Activated gamma-delta T cell treated with anti-CD3 and anti-CD28 coated beads, Interleukin-2, amount 50 U/mL, for 16 hours (primary cell): ENCODE data around the gene FBL.
A peak's percentile ranks its signal among the peaks of the same experiment; 100 is the strongest.
"Not testable (repeated sequence)": the region's sequence is repeated elsewhere in the genome, so short reads cannot be mapped to it uniquely, and the experiment has no call there.

ENCODE experiments used
- DNase-seq: peaks from one replicate; pipeline ENCODE4 v3.0.0-alpha.2; 2020; ENCODE audit warnings: low read depth

Gene FBL

DNA sequence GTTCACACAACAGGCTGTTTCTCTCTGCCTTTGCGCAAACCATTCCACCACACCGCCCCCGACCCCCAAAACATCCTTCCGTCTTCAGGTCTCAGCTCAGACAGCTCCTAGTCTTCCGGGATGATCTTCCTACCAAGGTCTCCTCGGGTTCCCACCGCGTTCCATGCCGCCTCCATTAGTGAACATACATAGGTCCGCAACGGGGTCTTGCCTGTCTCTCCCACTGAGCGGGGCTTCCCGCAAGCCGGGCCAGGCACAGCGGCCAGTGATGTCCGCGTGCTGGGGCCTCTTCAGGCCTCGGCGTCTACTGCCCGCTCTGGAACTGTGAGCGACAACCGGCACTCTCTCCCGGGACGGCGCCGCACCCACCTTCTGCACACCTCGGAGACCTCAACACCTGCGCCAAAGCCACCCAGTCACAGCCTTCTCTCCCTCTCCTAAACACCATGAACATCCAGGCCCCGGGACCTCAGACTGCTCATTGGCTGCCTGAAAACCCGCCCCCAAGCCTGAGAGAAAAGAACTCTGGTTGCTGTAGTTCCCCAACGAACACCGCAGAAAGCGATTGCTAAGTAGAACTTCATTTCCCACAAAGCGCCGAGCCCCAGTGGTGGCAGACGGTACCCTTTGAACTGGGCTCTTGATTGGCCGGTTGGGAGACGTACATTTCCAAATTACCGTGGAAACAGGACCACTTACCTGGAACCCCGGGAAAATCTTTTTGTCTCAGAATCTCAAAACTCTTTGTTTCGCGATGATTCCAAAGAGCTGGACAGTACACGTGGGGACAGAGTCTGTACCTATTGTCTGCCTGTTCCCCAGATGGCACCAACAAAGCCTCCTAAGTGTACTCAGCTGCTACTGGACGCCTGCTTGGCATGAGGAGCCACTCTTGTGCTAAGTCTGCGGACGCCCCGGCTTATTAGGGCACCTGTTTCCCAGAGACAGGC lies 21.8 kb downstream of the FBL start:
- peak; percentile 76 for DNase-seq

DNA sequence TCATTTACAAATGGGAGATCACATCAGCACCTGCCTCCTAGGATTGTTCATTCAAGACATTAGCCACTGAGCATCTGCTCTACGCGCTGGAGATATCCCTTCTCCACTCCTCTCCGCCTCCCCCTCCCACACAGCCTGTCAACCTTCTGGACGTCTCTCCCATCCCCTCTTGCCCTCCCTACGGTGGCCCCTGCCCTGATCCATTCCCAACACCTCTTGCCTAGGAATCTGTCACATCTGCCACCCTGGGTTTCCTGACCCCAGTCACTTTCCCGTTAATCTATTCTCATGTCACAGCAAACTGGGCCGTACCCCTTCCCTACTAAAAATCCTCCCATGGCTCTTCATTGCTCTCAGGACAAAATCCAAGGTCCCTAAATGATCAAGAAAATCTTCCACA lies 22.5 kb downstream of the FBL start:
- no peak for DNase-seq

DNA sequence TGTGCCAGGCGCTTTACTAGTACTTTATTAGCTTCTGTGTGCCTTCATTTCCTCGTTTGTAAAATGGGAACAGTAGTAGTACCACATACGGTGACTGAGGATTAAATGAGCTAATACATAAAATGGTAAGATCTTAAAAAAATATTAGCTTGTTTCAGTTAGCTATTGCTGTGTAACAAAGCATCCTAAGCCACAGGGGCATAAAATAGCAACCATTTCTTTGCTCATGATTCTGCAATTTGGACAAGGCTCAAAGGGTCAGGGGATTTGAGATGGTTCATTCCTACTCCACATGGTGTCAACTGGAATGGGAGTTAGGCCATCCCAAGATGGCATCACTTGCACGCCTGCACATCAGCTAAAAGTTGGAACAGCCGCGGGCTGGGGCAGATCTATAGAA lies 25.5 kb downstream of the FBL start:
- DNase-seq = no peak

DNA sequence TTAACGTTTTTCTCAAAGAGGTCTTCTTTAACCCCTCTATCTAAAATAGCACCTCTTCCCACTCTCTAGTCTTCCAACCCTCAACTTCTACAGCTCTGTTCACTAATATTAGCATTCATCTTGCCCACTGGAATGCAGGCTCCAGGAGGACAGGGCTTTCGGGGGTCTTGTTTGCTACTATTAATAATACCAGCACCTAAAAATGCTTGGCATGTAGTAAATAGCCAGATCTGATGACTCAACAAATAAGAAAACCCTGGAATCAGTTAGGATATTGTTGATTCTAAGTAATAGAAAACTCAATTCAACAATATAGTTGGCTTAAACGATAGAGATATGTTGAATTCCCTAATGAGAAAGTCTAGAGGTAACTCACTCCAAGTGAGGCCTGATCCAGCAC lies 26.4 kb downstream of the FBL start:
- no peak for DNase-seq

DNA sequence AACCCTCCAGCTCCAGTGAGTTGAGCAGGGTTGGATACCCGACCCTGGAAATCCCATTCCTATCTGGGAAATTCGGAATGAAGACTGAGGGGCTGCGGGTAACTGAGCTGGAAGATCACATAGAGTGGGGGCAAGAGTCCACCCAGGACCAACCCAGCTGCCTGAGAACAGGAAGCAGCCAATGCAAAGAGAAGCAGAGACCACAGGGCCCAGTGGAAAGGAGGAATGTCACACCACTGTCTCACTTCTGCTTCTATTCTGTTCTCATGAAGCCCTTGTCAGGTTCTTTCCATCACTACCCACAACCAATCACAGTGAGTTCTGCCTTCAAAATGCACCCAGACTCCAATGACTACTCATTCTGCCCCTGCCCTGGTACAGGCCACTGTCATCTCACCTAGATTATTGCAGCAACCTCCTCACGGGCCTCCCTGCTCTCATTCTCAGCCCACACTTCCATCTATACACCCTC lies 27.5 kb downstream of the FBL start:
- DNase-seq = no peak

DNA sequence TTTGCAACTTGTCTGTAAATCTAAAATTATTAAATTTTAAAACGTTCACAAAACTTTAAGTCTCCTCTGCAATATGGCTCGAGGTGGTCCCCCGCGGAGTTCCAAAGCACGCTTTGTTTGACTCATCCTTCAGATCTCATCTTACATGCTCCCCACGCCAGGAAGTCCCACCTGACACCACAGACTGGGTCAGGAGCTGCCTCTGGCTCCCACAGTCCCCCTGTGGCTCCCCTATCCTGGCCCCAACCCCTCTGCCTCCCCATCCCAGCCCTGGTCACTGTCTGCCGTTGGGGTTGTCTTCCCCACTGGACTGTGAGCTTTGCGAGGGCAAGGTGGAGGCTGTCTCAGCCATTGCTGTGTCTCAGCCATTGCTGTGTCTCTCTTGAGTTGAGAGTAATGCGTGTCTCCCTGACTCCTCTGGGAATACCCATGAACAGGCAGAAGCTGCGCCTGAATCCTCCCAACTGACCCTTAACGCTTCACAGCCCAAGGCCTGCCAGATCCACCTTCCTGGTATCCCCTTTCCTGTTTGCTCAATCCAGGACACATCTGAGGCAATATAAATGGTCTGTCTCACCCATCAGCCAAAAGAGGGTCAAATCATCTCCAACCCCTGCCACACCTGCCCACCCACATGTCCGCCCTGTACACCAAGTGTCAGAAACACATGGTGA lies 28.2 kb downstream of the FBL start:
- no peak for DNase-seq

DNA sequence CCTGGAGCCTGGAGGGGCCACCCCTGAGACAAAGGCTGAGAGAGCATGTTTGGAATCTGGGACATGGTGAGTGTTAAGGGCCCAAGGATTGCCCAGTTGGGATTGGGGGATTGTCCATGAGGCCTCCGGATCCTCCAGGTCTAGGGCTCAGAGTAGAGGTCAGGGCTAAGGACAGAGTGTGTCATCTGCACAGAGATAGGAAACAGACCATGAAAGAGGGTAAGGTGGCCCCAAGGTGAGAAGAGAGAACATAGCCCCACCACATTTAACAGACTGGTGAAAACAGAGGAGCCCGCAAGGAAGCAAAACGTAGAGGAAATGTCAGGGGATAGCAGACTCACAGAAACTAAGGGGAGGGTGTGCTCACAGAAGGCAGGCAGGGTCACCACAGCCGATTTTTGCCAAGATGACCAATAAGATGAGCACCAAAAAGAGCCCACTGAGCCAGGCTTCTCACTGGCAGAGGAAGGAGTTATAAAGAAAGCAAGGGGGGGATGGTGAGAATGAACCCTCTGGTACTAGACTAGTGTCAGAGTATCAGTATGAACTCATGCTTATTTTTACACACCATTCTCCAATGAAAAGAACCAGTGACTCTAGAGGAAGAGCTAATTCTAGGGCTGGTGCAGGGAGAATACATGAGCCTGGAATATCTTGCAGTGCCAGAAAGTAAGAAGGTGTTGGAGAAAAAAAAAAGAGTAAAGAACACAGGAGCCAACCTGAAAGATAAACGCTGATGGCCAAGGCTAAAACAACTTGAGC lies 29.7 kb downstream of the FBL start:
- DNase-seq = no peak

DNA sequence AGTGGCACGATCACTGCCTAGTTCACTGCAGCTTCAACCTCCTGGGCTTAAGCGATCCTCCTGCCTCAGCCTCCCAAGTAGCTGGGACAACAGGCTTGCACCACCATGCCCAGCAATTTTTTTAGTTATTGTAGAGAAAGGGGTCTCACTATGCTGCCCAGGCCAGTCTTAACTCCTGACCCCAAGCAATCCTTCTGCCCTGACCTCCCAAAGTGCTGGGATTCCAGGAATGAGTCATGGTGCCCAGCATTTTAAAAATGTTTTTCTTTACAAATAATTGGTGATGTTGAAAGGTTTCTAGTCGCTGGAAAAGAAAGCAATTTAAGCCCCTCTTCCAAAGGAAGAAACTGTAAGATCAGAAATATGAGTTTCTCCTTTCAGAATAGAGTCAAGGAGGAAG lies 31.6 kb downstream of the FBL start:
- DNase-seq = no peak

DNA sequence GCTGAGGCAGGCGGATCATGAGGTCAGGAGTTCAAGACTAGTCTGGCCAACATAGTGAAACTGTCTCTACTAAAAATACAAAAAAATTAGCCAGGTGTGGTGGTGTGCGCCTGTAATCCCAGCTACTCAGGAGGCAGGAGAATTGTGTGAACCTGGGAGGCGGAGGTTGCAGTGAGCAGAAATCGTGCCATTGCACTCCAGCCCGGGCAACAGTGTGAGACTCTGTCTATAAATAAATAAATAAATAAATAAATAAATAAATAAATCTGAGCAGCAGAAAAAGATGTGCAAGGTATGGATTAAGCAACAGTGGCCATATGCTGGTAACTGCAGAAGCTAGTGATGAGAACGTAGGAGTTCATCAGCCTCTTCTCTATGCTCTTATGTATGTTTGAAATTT lies 32.1 kb downstream of the FBL start:
- not testable (repeated sequence) for DNase-seq

DNA sequence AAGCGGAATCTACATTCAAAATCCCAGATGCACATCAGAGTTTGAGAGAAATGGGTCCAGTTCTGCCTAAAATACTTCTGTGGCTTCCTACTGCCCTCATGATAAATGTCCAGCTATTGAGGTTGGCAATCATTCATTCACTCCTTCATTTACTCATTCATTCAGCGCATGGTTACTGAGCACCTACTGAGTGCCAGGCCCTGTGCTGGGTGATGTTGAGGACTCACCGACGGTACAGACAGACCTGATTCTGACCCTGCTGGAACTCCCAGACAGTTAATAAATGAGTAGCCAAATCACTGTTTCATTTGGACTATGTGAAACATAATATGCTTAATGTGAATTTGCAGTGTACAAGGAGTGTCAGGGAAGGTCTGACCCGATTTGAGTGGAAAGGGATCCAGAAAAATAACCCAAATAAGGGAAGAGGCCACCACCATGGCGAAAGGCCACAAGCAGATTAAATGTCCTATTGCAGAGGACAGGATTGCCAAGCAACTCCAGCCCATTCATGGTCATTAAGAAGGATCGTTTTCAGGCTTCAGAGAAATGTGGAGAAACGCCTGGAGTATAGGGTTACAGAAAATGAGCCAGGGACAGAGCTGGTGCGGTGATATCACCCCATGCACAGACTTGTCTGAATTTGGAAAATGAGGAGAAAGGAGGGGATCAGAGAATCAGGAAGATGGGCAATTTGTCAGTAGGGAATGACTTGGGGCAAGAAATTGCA lies 32.8 kb downstream of the FBL start:
- DNase-seq = no peak

DNA sequence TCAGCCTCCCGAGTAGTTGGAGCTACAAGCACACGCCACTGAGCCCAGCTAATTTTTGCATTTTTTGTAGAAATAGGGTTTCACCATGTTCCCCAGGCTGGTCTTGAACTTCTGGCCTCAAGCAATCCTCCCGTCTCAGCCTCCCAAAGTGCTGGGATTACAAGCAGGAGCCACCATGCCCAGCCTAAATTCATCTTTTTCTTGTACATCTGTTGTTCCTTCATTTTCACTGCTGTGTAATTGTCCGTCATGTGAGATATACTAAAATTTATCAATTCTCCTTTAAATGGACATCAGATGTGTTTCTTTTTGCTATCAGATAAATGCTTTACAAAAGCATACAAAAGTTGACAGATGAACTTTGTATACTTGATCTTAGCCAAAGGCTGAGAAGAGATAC lies 35.1 kb downstream of the FBL start:
- DNase-seq = no peak

DNA sequence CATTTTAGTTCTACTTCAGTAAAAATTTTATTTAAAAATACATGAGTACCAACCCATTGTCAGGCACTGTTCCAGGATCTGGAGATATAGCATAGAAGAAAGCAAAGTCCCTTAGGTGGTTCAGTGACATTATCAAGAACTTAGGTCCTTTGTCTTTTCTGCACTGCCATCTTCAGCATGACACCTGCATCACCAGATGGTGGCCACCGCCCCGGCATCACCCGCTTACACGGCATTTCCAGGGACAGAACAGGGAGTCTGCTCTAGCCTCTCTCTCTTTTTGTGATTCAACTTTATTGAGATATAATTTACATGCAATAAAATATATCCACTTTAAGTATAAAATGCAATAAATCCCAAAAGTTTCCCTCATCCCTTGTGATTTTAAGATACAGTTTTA lies 35.8 kb downstream of the FBL start:
- no peak for DNase-seq

DNA sequence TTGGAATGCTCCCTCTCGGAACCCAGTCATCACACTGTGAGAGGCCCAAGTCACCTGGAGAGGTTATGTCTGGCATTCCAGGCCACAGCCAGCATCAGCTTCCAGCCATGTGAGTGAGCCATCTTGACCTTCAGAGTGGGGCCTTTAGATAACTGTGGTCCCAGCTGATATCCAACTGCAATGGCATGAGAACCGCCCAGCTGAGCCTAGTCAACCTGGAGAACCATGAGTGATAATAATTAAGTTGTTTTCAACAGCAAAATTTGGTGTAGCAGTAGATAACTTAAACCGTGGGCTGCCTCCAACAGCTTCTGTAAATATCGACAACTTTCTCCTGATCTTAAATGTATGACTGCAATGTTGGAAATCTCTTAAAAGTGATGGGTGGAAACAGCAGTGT lies 36.8 kb downstream of the FBL start:
- no peak for DNase-seq

DNA sequence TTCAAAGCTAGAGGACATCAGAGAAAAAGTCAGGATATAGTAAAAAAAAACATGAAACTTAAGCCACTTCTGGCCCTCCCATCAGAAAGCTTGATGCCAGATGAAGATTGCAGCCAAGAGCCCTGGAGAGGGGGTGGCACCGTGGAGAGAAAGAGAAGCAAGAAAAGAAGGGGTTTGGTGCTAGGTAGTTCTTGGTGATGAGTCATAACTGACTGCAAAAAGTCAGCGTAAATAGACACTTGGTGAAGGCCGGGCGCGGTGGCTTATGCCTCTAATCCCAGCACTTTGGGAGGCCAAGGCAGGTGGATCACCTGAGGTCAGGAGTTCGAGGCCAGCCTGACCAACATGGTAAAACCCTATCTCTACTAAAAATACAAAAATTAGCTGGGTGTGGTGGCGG lies 37.5 kb downstream of the FBL start:
- DNase-seq = not testable (repeated sequence)

DNA sequence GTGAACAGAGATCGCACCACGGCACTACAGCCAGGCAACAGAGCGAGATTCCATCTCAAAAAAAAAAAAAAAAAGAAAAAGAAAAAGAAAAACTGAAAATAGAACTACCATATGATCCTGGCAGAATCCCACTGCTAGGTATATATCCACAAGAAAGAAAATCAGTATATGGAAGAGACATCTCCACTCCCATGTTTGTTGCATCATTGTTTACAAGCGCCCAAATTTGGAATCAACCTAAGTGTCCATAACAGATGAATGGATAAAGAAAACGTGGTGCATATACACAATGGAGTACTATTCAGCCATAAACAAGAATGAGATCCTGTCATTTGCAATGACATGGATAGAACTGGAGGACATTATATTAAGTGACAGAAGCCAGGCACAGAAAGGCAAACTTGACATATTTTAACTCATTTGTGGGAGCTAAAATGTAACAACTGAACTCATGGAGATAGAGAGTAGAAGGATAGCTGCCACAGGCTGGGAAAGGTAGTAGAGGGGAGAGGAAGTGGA lies 38.3 kb downstream of the FBL start:
- DNase-seq = no peak

DNA sequence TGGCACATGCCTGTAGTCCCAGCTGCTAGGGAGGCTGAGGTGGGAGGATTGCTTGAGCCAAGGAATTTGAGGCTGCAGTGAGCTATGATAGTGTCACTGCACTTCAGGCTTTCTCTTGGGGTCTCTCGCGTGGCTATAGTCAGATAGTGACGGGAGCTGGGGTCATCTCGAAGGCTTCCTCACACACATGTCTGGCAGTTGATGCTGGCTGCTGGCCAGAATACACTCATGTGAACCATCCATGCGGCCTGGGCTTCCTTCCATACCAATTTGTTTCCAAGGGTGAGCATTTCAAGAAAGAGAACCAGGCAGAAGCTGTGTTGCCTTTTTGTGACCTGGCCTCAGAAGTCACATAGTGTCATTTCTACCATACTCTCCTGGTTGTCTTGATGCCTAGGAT lies 41.1 kb downstream of the FBL start:
- DNase-seq = no peak

DNA sequence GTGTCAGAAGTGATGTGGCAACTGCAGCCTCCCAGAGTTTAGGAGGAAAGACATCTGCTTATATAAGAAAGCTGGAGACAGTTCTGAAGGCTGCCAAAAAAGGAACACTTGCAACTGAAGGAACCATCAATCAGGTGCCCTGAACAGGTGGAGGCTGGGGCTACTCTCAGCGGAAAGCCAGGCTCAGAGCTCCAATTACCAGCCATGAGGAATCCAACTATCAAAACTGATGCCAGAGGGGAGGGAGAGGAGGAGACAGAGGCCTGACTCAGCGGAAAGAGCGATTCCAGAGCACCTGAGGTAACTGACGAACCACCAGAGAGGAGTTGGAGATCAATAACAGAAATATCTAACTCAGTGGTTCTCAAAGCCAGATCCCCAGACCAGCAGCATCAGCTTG lies 43.2 kb downstream of the FBL start:
- DNase-seq = no peak

DNA sequence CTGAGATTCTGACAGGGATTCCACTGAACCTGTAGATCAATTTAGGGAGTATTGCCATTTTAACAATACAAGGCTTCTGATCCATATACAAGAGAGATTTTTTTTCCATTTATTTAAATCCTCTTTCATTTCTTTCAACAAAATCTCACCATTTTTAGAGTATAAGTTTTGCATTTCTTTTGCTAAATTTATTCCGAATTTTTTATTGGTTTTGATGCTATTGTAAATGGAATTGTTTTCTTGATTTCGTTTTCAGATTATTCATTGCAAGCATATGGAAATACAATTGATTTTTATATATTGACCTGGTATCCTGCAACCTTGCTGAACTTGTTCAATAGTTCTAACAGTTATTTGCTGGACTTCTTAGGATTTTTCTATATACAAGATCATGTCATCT lies 49.1 kb downstream of the FBL start:
- no peak for DNase-seq

DNA sequence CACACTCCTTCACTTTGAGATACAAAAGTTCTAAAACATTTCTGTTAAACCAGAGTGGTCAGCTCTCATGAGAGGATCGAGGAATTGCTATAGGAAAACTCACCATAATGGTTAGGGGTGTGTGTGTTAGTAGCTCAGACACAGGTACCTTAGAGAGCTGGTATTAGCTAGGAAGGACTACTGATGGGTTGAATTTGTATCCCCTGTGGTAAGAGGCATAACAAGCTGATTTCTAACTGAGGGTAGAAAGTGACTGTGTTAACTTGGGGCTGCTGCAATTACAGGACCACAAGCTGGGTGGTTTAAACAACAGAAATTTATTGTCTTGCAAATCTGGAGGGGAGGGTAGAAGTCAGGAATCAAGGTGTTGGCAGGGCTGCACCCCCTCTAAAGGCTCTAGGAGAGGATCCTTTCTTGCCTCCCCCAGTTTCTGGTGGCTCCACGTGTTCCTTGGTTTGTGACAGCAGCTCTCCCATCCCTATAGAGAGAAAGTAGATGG lies 50.1 kb downstream of the FBL start:
- DNase-seq = no peak

DNA sequence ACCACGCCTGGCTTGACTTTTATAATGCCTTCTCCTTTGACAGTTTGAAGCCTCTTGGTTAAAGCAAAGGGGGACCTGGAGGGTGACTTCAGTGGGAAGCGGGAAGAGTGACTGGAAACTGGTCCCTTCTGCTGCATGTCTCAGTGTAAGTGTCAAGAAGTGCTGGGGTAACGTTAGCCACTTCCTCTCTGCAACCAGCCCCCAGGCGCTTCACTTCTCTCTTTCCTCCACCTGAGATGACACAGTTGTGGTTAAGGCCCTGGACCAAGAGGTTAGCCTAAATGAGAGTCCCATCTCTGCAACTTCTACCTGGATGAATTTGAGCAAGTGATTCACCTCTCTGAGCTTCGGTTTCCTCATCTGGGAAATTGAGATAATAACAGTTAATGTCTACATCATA lies 51.2 kb downstream of the FBL start:
- DNase-seq = no peak

DNA sequence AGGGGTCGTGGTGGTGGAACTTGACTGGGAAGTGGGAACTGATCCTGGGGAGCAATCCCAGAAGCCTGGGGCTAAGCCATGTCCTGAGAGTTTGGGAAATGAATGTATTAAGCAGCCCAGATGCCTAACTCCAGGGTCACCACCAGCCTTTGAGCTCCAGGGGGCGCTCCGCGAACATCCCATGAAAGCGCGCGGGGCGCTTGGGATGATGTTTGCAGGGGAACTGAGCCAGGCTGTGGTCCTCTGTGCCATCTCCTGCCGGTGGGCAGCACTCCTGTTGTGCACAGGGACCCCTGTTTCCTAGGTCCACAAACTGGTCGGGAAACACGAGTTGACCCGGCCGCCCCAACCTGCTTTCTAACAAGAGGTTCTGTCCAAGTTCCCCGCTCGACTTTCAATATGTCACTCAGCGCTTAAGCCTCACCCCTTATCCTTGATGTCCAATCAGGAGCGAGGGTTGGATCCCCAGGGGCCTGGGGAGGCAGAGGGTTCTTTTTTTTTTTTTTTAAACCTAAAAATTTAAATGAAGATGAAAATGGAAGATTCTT lies 53.1 kb downstream of the FBL start:
- peak; percentile 55 for DNase-seq
